ENCODE results near the gene CPZ.

DNA sequence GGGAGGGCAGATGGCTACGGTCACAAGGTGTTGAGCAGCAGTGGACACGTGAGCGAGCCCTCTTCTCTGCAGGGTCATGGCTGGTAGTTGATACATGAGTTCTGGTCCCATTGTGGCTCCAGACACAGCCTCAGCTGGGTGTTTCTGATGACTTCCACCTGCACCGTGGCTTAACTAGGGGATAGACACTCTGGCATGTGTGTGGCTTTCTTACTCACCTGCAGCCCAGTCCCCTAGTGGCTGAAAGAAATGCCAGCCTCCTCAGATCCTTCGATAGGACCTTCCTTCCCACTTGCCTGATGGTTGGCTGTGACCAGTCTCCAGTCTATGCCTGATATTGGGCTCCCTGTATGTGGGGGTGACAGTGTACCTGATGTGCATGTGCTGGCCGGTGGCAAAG lies 7.4 kb upstream of the CPZ start:
- no peak for TF ChIP-seq POLR2A (IDR thresholded peaks at IDR 0.05; ENCODE audit: low read length)
- TF ChIP-seq GATA1 (IDR thresholded peaks at IDR 0.05; ENCODE audit: low read depth, low read length), result no peak
